ENCODE results near the gene UBE2J2.
A peak's percentile ranks its signal among the peaks of the same experiment; 100 is the strongest.

The UBE2J2 gene

GRCh38 chr1:1307923-1308755 lies 34.5 kb upstream of the UBE2J2 start, which contains the start of the genes ACAP3 and PUSL1:
ACAP3 (minus strand) TSS chr1:1307930; CDS start chr1:1307815, 115 bp downstream.
PUSL1 (plus strand) TSS chr1:1308597; CDS start chr1:1308644, 47 bp downstream.
- TF ChIP-seq ZFX (IDR thresholded peaks at IDR 0.05; ENCODE audit: borderline replicate concordance): no peak
- TF ChIP-seq, protein P1, sequence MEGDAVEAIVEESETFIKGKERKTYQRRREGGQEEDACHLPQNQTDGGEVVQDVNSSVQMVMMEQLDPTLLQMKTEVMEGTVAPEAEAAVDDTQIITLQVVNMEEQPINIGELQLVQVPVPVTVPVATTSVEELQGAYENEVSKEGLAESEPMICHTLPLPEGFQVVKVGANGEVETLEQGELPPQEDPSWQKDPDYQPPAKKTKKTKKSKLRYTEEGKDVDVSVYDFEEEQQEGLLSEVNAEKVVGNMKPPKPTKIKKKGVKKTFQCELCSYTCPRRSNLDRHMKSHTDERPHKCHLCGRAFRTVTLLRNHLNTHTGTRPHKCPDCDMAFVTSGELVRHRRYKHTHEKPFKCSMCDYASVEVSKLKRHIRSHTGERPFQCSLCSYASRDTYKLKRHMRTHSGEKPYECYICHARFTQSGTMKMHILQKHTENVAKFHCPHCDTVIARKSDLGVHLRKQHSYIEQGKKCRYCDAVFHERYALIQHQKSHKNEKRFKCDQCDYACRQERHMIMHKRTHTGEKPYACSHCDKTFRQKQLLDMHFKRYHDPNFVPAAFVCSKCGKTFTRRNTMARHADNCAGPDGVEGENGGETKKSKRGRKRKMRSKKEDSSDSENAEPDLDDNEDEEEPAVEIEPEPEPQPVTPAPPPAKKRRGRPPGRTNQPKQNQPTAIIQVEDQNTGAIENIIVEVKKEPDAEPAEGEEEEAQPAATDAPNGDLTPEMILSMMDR (IDR thresholded peaks at IDR 0.05): 0 out of 2 replicates have a peak, but pooled peaks have one; percentile 8
- H3K27ac ChIP-seq: peak within 1 kb of the TSS; percentile 96

GRCh38 chr1:1307261-1307922 lies 33.7 kb upstream of the UBE2J2 start:
- TF ChIP-seq, protein P1 (IDR thresholded peaks at IDR 0.05): no peak
- TF ChIP-seq ZFX (IDR thresholded peaks at IDR 0.05; ENCODE audit: borderline replicate concordance): no peak
- peak overlapping the region; percentile 96 for H3K27ac ChIP-seq

- peak overlapping the region; percentile 96 for H3K27ac ChIP-seq
- TF ChIP-seq, protein P1 (IDR thresholded peaks at IDR 0.05): no peak
- TF ChIP-seq ZFX (IDR thresholded peaks at IDR 0.05; ENCODE audit: borderline replicate concordance): no peak
Measured at GRCh38 chr1:1306661-1307260, 33.1 kb upstream of the UBE2J2 start.

- TF ChIP-seq, protein P1 (IDR thresholded peaks at IDR 0.05): no peak
- TF ChIP-seq ZFX (IDR thresholded peaks at IDR 0.05; ENCODE audit: borderline replicate concordance): no peak
- H3K27ac ChIP-seq: peak overlapping the region; percentile 96
Measured at GRCh38 chr1:1306070-1306660, 32.5 kb upstream of the UBE2J2 start.

GRCh38 chr1:1305300-1306069 lies 31.8 kb upstream of the UBE2J2 start:
- H3K27ac ChIP-seq: peak overlapping the region; percentile 96
- TF ChIP-seq, protein P1 (IDR thresholded peaks at IDR 0.05): no peak
- TF ChIP-seq ZFX (IDR thresholded peaks at IDR 0.05; ENCODE audit: borderline replicate concordance): no peak
